IMR-90 (cell line): ENCODE data around the gene ZNF48. TPM values are rescaled to one million over a fixed set of nuclear protein-coding genes. Genes with fewer than 3 reads are reported as not detected.

Experiments
- ATAC-seq: fragments of 200-7000 bp; cut with Tn5 transposase; 2 replicates; pipeline ENCODE4 v1.9.1; 2020; ENCODE audit warnings: low read depth, mild to moderate bottlenecking, moderate library complexity
- BruUV-seq: library from RNA; stranded (reverse); fragments of 400-500 nt; replicated peaks from 2 replicates; lab custom pipeline; 2021; lab: Mats Ljungman, UMichigan
- CTCF ChIA-PET: fragments of 300-600 bp; formaldehyde crosslinking; extraction: SDS; loops from one replicate; lab custom pipeline; 2021; ENCODE audit warnings: antibody characterized with exemption; lab: Yijun Ruan, JAX
- POLR2A ChIA-PET: fragments of 300-600 bp; sonication (Branson Sonifier 250); formaldehyde crosslinking; loops from one replicate; lab custom pipeline; 2022; ENCODE audit warnings: antibody characterized with exemption; ENCODE audit not compliant: unreplicated experiment; lab: Charles Lee
- DNase-seq: peaks from one replicate; pipeline ENCODE4 v3.0.0; 2013
- H2AFZ ChIP-seq: replicated peaks from 2 replicates; pipeline ENCODE3; 2013; ENCODE audit warnings: low read length, mild to moderate bottlenecking; ENCODE audit not compliant: poor library complexity
- H2AK5ac ChIP-seq: 2 replicates; pipeline ENCODE4 v1.6.1; 2013; ENCODE audit warnings: low read depth, low read length, inconsistent platforms
- H2AK9ac ChIP-seq: replicated peaks from 2 replicates; pipeline ENCODE3; 2013; ENCODE audit warnings: mild to moderate bottlenecking, low read depth, low read length, moderate library complexity; ENCODE audit not compliant: poor library complexity
- H2BK120ac ChIP-seq: 2 replicates; pipeline ENCODE4 v1.6.1; 2013; ENCODE audit warnings: low read depth, low read length, inconsistent platforms
- H2BK15ac ChIP-seq: 3 replicates; pipeline ENCODE4 v1.6.1; 2013; ENCODE audit warnings: low read depth, low read length, inconsistent platforms
- H2BK20ac ChIP-seq: 2 replicates; pipeline ENCODE4 v1.6.1; 2013; ENCODE audit warnings: low read depth, mild to moderate bottlenecking, inconsistent platforms, low read length, moderate library complexity
- H2BK5ac ChIP-seq: 2 replicates; pipeline ENCODE4 v1.6.1; 2013; ENCODE audit warnings: mild to moderate bottlenecking, low read depth, low read length, inconsistent platforms; ENCODE audit not compliant: poor library complexity, severe bottlenecking
- H3K14ac ChIP-seq: replicated peaks from 2 replicates; pipeline ENCODE4 v1.6.1; 2013; ENCODE audit warnings: low read depth, low read length, inconsistent platforms
- H3K18ac ChIP-seq: 2 replicates; pipeline ENCODE4 v1.6.1; 2013; ENCODE audit warnings: low read depth, low read length, control low read depth
- H3K23ac ChIP-seq: 2 replicates; pipeline ENCODE4 v1.6.1; 2013; ENCODE audit warnings: low read depth, low read length, inconsistent platforms
- H3K27ac ChIP-seq: 2 replicates; pipeline ENCODE4 v1.5.1; 2013; ENCODE audit warnings: mild to moderate bottlenecking, control low read depth, low read length; ENCODE audit not compliant: insufficient read depth
- H3K27me3 ChIP-seq: 2 replicates; pipeline ENCODE4 v1.6.1; 2013; ENCODE audit warnings: low read length; ENCODE audit not compliant: control insufficient read depth, insufficient read depth
- H3K36me3 ChIP-seq: 2 replicates; pipeline ENCODE4 v1.6.1; 2013; ENCODE audit warnings: low read length, mixed read lengths; ENCODE audit not compliant: control insufficient read depth, insufficient read depth
- H3K4ac ChIP-seq: 2 replicates; pipeline ENCODE4 v1.6.1; 2013; ENCODE audit warnings: low read depth, low read length, inconsistent platforms
- H3K4me1 ChIP-seq: 2 replicates; pipeline ENCODE4 v1.6.1; 2013; ENCODE audit warnings: low read length, mixed read lengths; ENCODE audit not compliant: control insufficient read depth, insufficient read depth
- H3K4me2 ChIP-seq: 2 replicates; pipeline ENCODE4 v1.6.1; 2013; ENCODE audit warnings: low read depth, mild to moderate bottlenecking, control low read depth, low read length, moderate library complexity
- H3K4me3 ChIP-seq: 2 replicates; pipeline ENCODE4 v1.5.1; 2013; ENCODE audit warnings: low read depth, mild to moderate bottlenecking, control low read depth, low read length, moderate library complexity; ENCODE audit not compliant: insufficient read depth
- H3K56ac ChIP-seq: 2 replicates; pipeline ENCODE4 v1.6.1; 2013; ENCODE audit warnings: low read length, inconsistent platforms; ENCODE audit not compliant: insufficient read depth; ENCODE audit errors: extremely low read depth
- H3K79me1 ChIP-seq, 2 experiments: 2 replicates each; pipeline ENCODE4 v1.6.1; 2013; ENCODE audit warnings: low read length in 2 of 2, inconsistent platforms in 1 of 2, low read depth in 1 of 2
- H3K9ac ChIP-seq: 2 replicates; pipeline ENCODE4 v1.6.1; 2013; ENCODE audit warnings: low read depth, low read length, control low read depth
- H3K9me1 ChIP-seq: 2 replicates; pipeline ENCODE4 v1.6.1; 2013; ENCODE audit warnings: low read length, inconsistent platforms; ENCODE audit not compliant: insufficient read depth
- H3K9me3 ChIP-seq: 2 replicates; pipeline ENCODE4 v1.6.1; 2013; ENCODE audit warnings: low read length; ENCODE audit not compliant: control insufficient read depth, insufficient read depth
- H4K20me1 ChIP-seq: 2 replicates; pipeline ENCODE4 v1.6.1; 2013; ENCODE audit warnings: low read length, inconsistent platforms; ENCODE audit not compliant: insufficient read depth
- H4K5ac ChIP-seq: 2 replicates; pipeline ENCODE4 v1.6.1; 2013; ENCODE audit warnings: mild to moderate bottlenecking, low read depth, low read length, control low read depth
- H4K8ac ChIP-seq, 2 experiments: 2 replicates each; pipeline ENCODE4 v1.6.1; 2013; ENCODE audit warnings: low read depth in 2 of 2, low read length in 2 of 2, control low read depth in 1 of 2, inconsistent platforms in 1 of 2
- H4K91ac ChIP-seq: 2 replicates; pipeline ENCODE4 v1.6.1; 2013; ENCODE audit warnings: low read depth, low read length, inconsistent platforms; ENCODE audit not compliant: insufficient read depth
- CEBPB ChIP-seq: IDR thresholded peaks from 2 replicates; pipeline ENCODE4 v1.6.1; 2012; ENCODE audit warnings: low read depth, low read length, improper control_type of control experiment
- CHD1 ChIP-seq: IDR thresholded peaks from 2 replicates; pipeline ENCODE4 v1.6.1; 2012; ENCODE audit warnings: low read depth, low read length, improper control_type of control experiment
- FOS ChIP-seq: fragments of 150-350 bp; IDR thresholded peaks from 2 replicates; pipeline ENCODE4 v1.6.1; 2016; ENCODE audit warnings: low read depth, low read length
- MAFK ChIP-seq: IDR thresholded peaks from 2 replicates; pipeline ENCODE4 v1.6.1; 2012; ENCODE audit warnings: low read depth, low read length, improper control_type of control experiment
- MAZ ChIP-seq: IDR thresholded peaks from 2 replicates; pipeline ENCODE4 v1.6.1; 2012; ENCODE audit warnings: low read depth, mild to moderate bottlenecking, low read length, improper control_type of control experiment, moderate library complexity, borderline replicate concordance
- NFE2L2 ChIP-seq: fragments of 150-350 bp; IDR thresholded peaks from 2 replicates; pipeline ENCODE4 v1.6.1; 2016; ENCODE audit warnings: low read depth, mild to moderate bottlenecking, low read length
- POLR2A ChIP-seq: IDR thresholded peaks from 2 replicates; pipeline ENCODE4 v1.6.1; 2012; ENCODE audit warnings: mild to moderate bottlenecking, low read depth, low read length
- RAD21 ChIP-seq: IDR thresholded peaks from 2 replicates; pipeline ENCODE4 v1.6.1; 2012; ENCODE audit warnings: low read length, improper control_type of control experiment
- RCOR1 ChIP-seq: IDR thresholded peaks from 2 replicates; pipeline ENCODE4 v1.6.1; 2012; ENCODE audit warnings: mild to moderate bottlenecking, low read length, improper control_type of control experiment; ENCODE audit not compliant: insufficient replicate concordance
- RFX5 ChIP-seq: IDR thresholded peaks from 2 replicates; pipeline ENCODE4 v1.8.0; 2012; ENCODE audit warnings: low read depth, mild to moderate bottlenecking, low read length, moderate library complexity
- WGBS, 2 experiments: methylation state at CpG; one replicate each; pipeline versions ENCODE4 v1.1.5 to v1.1.7; 2013; ENCODE audit warnings: missing lambda C conversion rate in 2 of 2; ENCODE audit not compliant: insufficient read length in 1 of 2; ENCODE audit errors: extremely low coverage in 2 of 2; 5-methylcytosine and 5-hydroxymethylcytosine counted together
- dilution Hi-C: fragments of 300-500 bp; cut with HindIII; formaldehyde crosslinking; loops from one replicate; pipeline ENCODE4 v1.14.3; 2018; ENCODE audit warnings: low sequenced_read_pairs; ENCODE audit not compliant: unreplicated experiment
- in situ Hi-C: fragments of 300-500 bp; cut with MboI; formaldehyde crosslinking; loops from 3 replicates; pipeline ENCODE4 v1.14.3; 2019; ENCODE audit warnings: low sequenced_read_pairs, inconsistent platforms, mixed read lengths
- intact Hi-C: fragments of 100-400 bp; cut with micrococcal nuclease; formaldehyde crosslinking; loops from 2 replicates; pipeline ENCODE4 v1.10.0; 2022
- polyA plus RNA-seq, 3 experiments: library from polyadenylated mRNA; depleted of rRNA; stranded (reverse); fragments of >200 nt; gene quantifications; 2 replicates each; pipeline ENCODE4 v1.2.3, GENCODE V29; 2012; ENCODE audit warnings: low replicate concordance in 1 of 3
- total RNA-seq: library from RNA; depleted of rRNA; stranded (reverse); fragments of >200 nt; gene quantifications from 2 replicates; pipeline ENCODE4 v1.2.3, GENCODE V29; 2012
- TF ChIP-seq, protein P1 (sequence below): conservative IDR thresholded peaks from 2 replicates; pipeline ENCODE4 v1.5.1; 2012; ENCODE audit warnings: mild to moderate bottlenecking, low read depth, low read length, improper control_type of control experiment
- TF ChIP-seq, protein P2 (sequence below): fragments of 150-350 bp; IDR thresholded peaks from 2 replicates; pipeline ENCODE4 v1.6.1; 2017; ENCODE audit warnings: mild to moderate bottlenecking, antibody characterized with exemption, low read length, low read depth
- TF ChIP-seq, protein P3 (sequence below): fragments of 150-350 bp; IDR thresholded peaks from 2 replicates; pipeline ENCODE4 v1.6.1; 2016; ENCODE audit warnings: low read depth, mild to moderate bottlenecking, low read length, moderate library complexity, borderline replicate concordance

The ZNF48 gene
- total and polyA plus RNA-seq, 2 of the 4 experiments (the other 2 are of a cell fraction), result 5.8 to 6.6 TPM

DNA sequence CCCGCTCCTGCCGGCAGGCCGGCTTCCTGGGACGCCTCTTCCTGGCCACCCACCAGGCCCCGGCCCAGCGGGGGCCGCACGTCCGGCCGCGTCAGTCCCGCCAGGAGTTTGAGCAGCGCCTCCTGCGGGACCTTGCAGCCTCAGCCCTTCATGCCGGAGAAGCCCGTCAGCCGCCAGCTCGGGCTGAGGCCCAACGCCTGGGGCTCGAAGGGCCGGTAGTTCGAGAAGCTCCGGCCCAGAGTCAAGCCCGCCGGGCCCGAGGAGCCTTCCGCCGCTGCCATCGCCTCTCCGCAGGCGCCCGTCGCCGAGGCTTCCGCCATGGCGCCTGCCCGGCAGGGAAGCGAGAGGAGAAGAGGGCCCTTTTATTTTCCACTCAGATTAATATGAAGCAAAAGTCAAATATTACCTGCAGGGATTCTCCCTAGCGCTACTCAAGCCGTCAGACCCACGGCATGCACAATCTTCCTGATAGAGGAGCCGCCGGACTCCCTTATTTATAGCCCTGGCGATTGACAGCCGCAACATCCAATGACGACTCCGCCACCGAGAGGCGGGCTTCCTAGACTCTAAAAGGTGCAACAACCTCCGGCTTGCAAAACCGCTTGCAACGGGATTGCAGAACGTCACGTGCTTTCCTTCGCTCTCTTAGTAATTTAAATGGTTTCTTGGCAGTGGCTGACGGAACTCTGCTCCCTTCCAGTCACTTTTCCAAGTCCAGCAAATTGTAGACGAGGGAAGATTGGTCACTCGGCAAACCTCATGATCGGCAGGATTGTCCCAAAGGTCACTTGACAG, 50.4 kb downstream of the ZNF48 start, which contains the start of gene SEPHS2:
Gene SEPHS2 (minus strand): TSS at position 467 of the 795 bp plus-strand sequence. CDS start 147 bp downstream, at position 320.
- H4K91ac ChIP-seq, result peak within 1 kb of the TSS; percentile 85
- in situ Hi-C loops, result loop anchor here (5.0 kb wide), 2 partner anchors 152 to 187 kb away; no protein-coding TSS in a partner anchor
- TSS peak; percentile 81 for BruUV-seq
- peak within 1 kb of the TSS; percentile 100 for H3K4me2 ChIP-seq
- H3K14ac ChIP-seq, result peak within 1 kb of the TSS; percentile 93
- H2AK9ac ChIP-seq, result peak within 1 kb of the TSS; percentile 87
- WGBS, 2 experiments, result 5% methylated on average over 26 of the region's 59 CpGs; no CpG with 5 or more reads in 1 of the 2 experiments
- peak; percentile 97 for DNase-seq
- H2AK5ac ChIP-seq, result peak within 1 kb of the TSS; percentile 98
- CTCF ChIA-PET, result no interaction called here
- H3K56ac ChIP-seq, result peak within 1 kb of the TSS; percentile 57; the same call in 1 of the 2 replicates
- intact Hi-C loops, result no loop called here
- dilution Hi-C loops, result no loop called here
- H3K4me1 ChIP-seq, result peaks cover 5% of the 10 kb centered on the region
- H4K5ac ChIP-seq, result peak within 1 kb of the TSS; percentile 97
- H3K9ac ChIP-seq, result peak within 1 kb of the TSS; percentile 80
- peak within 1 kb of the TSS; percentile 48 for H2BK120ac ChIP-seq
- peak within 1 kb of the TSS; percentile 65 for H3K4me3 ChIP-seq
- peaks cover 9% of the 10 kb centered on the region for H3K36me3 ChIP-seq
- POLR2A ChIA-PET, result interaction anchor here (0.6 kb wide), 1 partner anchor 41 kb away, joined by 4 read pairs; no protein-coding TSS in a partner anchor
- peak; percentile 97 for ATAC-seq
- H2AFZ ChIP-seq, result peak within 1 kb of the TSS; percentile 87
- 0 out of 2 replicates have a peak, but pooled peaks cover 5% of the 10 kb centered on the region for H3K9me3 ChIP-seq
- peak within 1 kb of the TSS; percentile 61 for H3K27ac ChIP-seq
- H3K9me1 ChIP-seq, result peaks cover 7% of the 10 kb centered on the region
- peaks cover 13 to 22% of the 10 kb centered on the region in 2 experiments for H3K79me1 ChIP-seq
- peak within 1 kb of the TSS; percentile 95 for H3K23ac ChIP-seq
- 0 out of 2 replicates have a peak, but pooled peaks cover 4% of the 10 kb centered on the region for H4K20me1 ChIP-seq
- no peak within 1 kb of the TSS; the same call in 2 of the 3 replicates for H2BK15ac ChIP-seq
- peak within 1 kb of the TSS; percentile 92 for H3K18ac ChIP-seq
- no peaks in the 10 kb centered on the region for H3K27me3 ChIP-seq
- peak within 1 kb of the TSS; percentile 80 to 99 for H4K8ac ChIP-seq
- peak within 1 kb of the TSS; percentile 81 for H2BK5ac ChIP-seq
- H3K4ac ChIP-seq, result peak within 1 kb of the TSS; percentile 88
- H2BK20ac ChIP-seq, result peak within 1 kb of the TSS; percentile 11; the same call in 1 of the 2 replicates
- TF ChIP-seq RAD21 (peak; percentile 35), RCOR1 (no peak), POLR2A (peak; percentile 95), MAFK (no peak), FOS (no peak), CHD1 (0 out of 2 replicates have a peak, but pooled peaks have one; percentile 70), NFE2L2 (no peak), MAZ (0 out of 2 replicates have a peak, but pooled peaks have one; percentile 40), RFX5 (no peak), CEBPB (peak; percentile 95)
- TF ChIP-seq, protein P1, sequence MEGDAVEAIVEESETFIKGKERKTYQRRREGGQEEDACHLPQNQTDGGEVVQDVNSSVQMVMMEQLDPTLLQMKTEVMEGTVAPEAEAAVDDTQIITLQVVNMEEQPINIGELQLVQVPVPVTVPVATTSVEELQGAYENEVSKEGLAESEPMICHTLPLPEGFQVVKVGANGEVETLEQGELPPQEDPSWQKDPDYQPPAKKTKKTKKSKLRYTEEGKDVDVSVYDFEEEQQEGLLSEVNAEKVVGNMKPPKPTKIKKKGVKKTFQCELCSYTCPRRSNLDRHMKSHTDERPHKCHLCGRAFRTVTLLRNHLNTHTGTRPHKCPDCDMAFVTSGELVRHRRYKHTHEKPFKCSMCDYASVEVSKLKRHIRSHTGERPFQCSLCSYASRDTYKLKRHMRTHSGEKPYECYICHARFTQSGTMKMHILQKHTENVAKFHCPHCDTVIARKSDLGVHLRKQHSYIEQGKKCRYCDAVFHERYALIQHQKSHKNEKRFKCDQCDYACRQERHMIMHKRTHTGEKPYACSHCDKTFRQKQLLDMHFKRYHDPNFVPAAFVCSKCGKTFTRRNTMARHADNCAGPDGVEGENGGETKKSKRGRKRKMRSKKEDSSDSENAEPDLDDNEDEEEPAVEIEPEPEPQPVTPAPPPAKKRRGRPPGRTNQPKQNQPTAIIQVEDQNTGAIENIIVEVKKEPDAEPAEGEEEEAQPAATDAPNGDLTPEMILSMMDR, result peak; percentile 57
- TF ChIP-seq, protein P2, sequence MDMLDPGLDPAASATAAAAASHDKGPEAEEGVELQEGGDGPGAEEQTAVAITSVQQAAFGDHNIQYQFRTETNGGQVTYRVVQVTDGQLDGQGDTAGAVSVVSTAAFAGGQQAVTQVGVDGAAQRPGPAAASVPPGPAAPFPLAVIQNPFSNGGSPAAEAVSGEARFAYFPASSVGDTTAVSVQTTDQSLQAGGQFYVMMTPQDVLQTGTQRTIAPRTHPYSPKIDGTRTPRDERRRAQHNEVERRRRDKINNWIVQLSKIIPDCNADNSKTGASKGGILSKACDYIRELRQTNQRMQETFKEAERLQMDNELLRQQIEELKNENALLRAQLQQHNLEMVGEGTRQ, result peak; percentile 88
- TF ChIP-seq, protein P3, sequence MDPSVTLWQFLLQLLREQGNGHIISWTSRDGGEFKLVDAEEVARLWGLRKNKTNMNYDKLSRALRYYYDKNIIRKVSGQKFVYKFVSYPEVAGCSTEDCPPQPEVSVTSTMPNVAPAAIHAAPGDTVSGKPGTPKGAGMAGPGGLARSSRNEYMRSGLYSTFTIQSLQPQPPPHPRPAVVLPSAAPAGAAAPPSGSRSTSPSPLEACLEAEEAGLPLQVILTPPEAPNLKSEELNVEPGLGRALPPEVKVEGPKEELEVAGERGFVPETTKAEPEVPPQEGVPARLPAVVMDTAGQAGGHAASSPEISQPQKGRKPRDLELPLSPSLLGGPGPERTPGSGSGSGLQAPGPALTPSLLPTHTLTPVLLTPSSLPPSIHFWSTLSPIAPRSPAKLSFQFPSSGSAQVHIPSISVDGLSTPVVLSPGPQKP, result no peak
